NT2/D1 (cell line): Measurements from ENCODE around the gene COTL1.

Experiments used
- DNase-seq: peaks from one replicate; pipeline ENCODE4 v3.0.0-alpha.2; 2011; ENCODE audit warnings: low read depth, low spot score
- H3K27me3 ChIP-seq: 2 replicates; pipeline ENCODE4 v1.6.0; 2011; ENCODE audit warnings: mild to moderate bottlenecking; ENCODE audit not compliant: insufficient read length, insufficient read depth
- H3K36me3 ChIP-seq: 2 replicates; pipeline ENCODE4 v1.6.1; 2011; ENCODE audit warnings: mild to moderate bottlenecking, low read length, mixed read lengths; ENCODE audit not compliant: insufficient read depth, insufficient read length
- H3K4me1 ChIP-seq: 2 replicates; pipeline ENCODE4 v1.5.1; 2011; ENCODE audit not compliant: insufficient read depth, insufficient read length
- H3K4me3 ChIP-seq: 2 replicates; pipeline ENCODE4 v1.5.1; 2011; ENCODE audit warnings: low read depth; ENCODE audit not compliant: insufficient read length
- H3K9ac ChIP-seq: 2 replicates; pipeline ENCODE4 v1.6.0; 2011; ENCODE audit warnings: low read depth; ENCODE audit not compliant: insufficient read length
- H3K9me3 ChIP-seq: 2 replicates; pipeline ENCODE4 v1.5.1; 2011; ENCODE audit warnings: mild to moderate bottlenecking, low read length; ENCODE audit not compliant: insufficient read depth
- SUZ12 ChIP-seq: IDR thresholded peaks from 2 replicates; pipeline ENCODE4 v1.6.1; 2011; ENCODE audit not compliant: insufficient read length, insufficient read depth; ENCODE audit errors: extremely low read depth
- YY1 ChIP-seq: IDR thresholded peaks from 2 replicates; pipeline ENCODE4 v1.6.1; 2011; ENCODE audit not compliant: insufficient read length, insufficient read depth
- ZNF274 ChIP-seq: IDR thresholded peaks from 2 replicates; pipeline ENCODE4 v1.6.1; 2011; ENCODE audit warnings: mild to moderate bottlenecking, low read depth, low read length

COTL1 gene

GRCh38 chr16:84613408-84614072 is 4.3 kb downstream of the COTL1 start:
- TF ChIP-seq YY1 (no peak), SUZ12 (no peak), ZNF274 (no peak)
- Histone ChIP-seq H3K36me3 (peaks cover 86% of the 10 kb centered on the region), H3K27me3 (no peaks in the 10 kb centered on the region), H3K9me3 (no peaks in the 10 kb centered on the region), H3K9ac (no peak overlapping the region), H3K4me3 (no peak overlapping the region), H3K4me1 (peaks cover 20% of the 10 kb centered on the region)
- DNase-seq: no peak

GRCh38 chr16:84612686-84613085 is 5.2 kb downstream of the COTL1 start:
- H3K36me3 ChIP-seq: peaks cover 95% of the 10 kb centered on the region
- no peaks in the 10 kb centered on the region for H3K9me3 ChIP-seq
- no peaks in the 10 kb centered on the region for H3K27me3 ChIP-seq
- TF ChIP-seq YY1 (no peak), ZNF274 (no peak)
- no peak overlapping the region for H3K9ac ChIP-seq
- peaks cover 20% of the 10 kb centered on the region for H3K4me1 ChIP-seq
- no peak for DNase-seq
- no peak overlapping the region for H3K4me3 ChIP-seq

GRCh38 chr16:84611041-84611440 is 6.8 kb downstream of the COTL1 start:
- Histone ChIP-seq H3K36me3 (peaks cover 99% of the 10 kb centered on the region), H3K9ac (no peak overlapping the region), H3K4me3 (no peak overlapping the region), H3K9me3 (no peaks in the 10 kb centered on the region), H3K27me3 (no peaks in the 10 kb centered on the region), H3K4me1 (peaks cover 20% of the 10 kb centered on the region)
- no peak for TF ChIP-seq SUZ12
- TF ChIP-seq ZNF274: no peak
- TF ChIP-seq YY1: no peak
- DNase-seq: no peak

- H3K4me3 ChIP-seq: no peak overlapping the region
- H3K27me3 ChIP-seq: no peaks in the 10 kb centered on the region
- DNase-seq: no peak
- no peak overlapping the region for H3K9ac ChIP-seq
- H3K36me3 ChIP-seq: peaks cover 99% of the 10 kb centered on the region
- peaks cover 22% of the 10 kb centered on the region for H3K4me1 ChIP-seq
- no peaks in the 10 kb centered on the region for H3K9me3 ChIP-seq
- no peak for TF ChIP-seq YY1
- no peak for TF ChIP-seq SUZ12
- TF ChIP-seq ZNF274: no peak
Measured at GRCh38 chr16:84610376-84610775, 7.5 kb downstream of the COTL1 start.

GRCh38 chr16:84609563-84610177 is 8.2 kb downstream of the COTL1 start:
- Histone ChIP-seq H3K4me3 (no peak overlapping the region), H3K9ac (no peak overlapping the region), H3K27me3 (no peaks in the 10 kb centered on the region), H3K9me3 (no peaks in the 10 kb centered on the region), H3K4me1 (peaks cover 22% of the 10 kb centered on the region), H3K36me3 (peaks cover 99% of the 10 kb centered on the region)
- DNase-seq: no peak
- no peak for TF ChIP-seq SUZ12
- no peak for TF ChIP-seq YY1
- no peak for TF ChIP-seq ZNF274

- Histone ChIP-seq H3K4me1 (peaks cover 19% of the 10 kb centered on the region), H3K27me3 (no peaks in the 10 kb centered on the region), H3K4me3 (no peak overlapping the region), H3K9me3 (no peaks in the 10 kb centered on the region), H3K36me3 (peaks cover 86% of the 10 kb centered on the region), H3K9ac (no peak overlapping the region)
- no peak for DNase-seq
- TF ChIP-seq YY1: no peak
- no peak for TF ChIP-seq ZNF274
- TF ChIP-seq SUZ12: no peak
Measured at GRCh38 chr16:84608282-84608681, 9.6 kb downstream of the COTL1 start.

- H3K4me3 ChIP-seq: no peak overlapping the region
- no peak for DNase-seq
- H3K9me3 ChIP-seq: no peaks in the 10 kb centered on the region
- peaks cover 25% of the 10 kb centered on the region for H3K4me1 ChIP-seq
- TF ChIP-seq YY1 (no peak), ZNF274 (no peak), SUZ12 (no peak)
- H3K9ac ChIP-seq: no peak overlapping the region
- H3K36me3 ChIP-seq: peaks cover 80% of the 10 kb centered on the region
- H3K27me3 ChIP-seq: no peaks in the 10 kb centered on the region
Measured at GRCh38 chr16:84607694-84608093, 10.2 kb downstream of the COTL1 start.
